Measurements from ENCODE around the gene MFAP4.

MFAP4 gene

GRCh38 chr17:19415806-19416775 lies 29.1 kb upstream of the MFAP4 start:
- no peak overlapping the region for H3K4me3 ChIP-seq (replicated peaks; ENCODE audit: low read depth, low read length)
- no peaks in the 10 kb centered on the region for H3K36me3 ChIP-seq (ENCODE audit: control insufficient read depth, insufficient read depth, low read length)
- H3K27me3 ChIP-seq (replicated peaks; ENCODE audit: control insufficient read depth, insufficient read depth, low read length): peaks cover 3% of the 10 kb centered on the region; the same call in 1 of the 2 replicates
- TF ChIP-seq CTCF (IDR thresholded peaks at IDR 0.05; ENCODE audit: insufficient read depth, low read length, poor library complexity, severe bottlenecking): no peak
- no peak for DNase-seq (ENCODE audit: extremely low read depth, insufficient read length)

- no peak for TF ChIP-seq CTCF (IDR thresholded peaks at IDR 0.05; ENCODE audit: insufficient read depth, low read length, poor library complexity, severe bottlenecking)
- Histone ChIP-seq H3K4me3 (replicated peaks; ENCODE audit: low read depth, low read length) (no peak overlapping the region), H3K36me3 (ENCODE audit: control insufficient read depth, insufficient read depth, low read length) (no peaks in the 10 kb centered on the region), H3K27me3 (replicated peaks; ENCODE audit: control insufficient read depth, insufficient read depth, low read length) (peaks cover 3% of the 10 kb centered on the region; the same call in 1 of the 2 replicates)
- no peak for DNase-seq (ENCODE audit: extremely low read depth, insufficient read length)
Measured at GRCh38 chr17:19415311-19415710, 28.3 kb upstream of the MFAP4 start.

GRCh38 chr17:19414396-19415280 lies 27.6 kb upstream of the MFAP4 start:
- Histone ChIP-seq H3K4me3 (replicated peaks; ENCODE audit: low read depth, low read length) (no peak overlapping the region), H3K27me3 (replicated peaks; ENCODE audit: control insufficient read depth, insufficient read depth, low read length) (peaks cover 3% of the 10 kb centered on the region; the same call in 1 of the 2 replicates), H3K36me3 (ENCODE audit: control insufficient read depth, insufficient read depth, low read length) (no peaks in the 10 kb centered on the region)
- DNase-seq (ENCODE audit: extremely low read depth, insufficient read length): no peak
- no peak for TF ChIP-seq CTCF (IDR thresholded peaks at IDR 0.05; ENCODE audit: insufficient read depth, low read length, poor library complexity, severe bottlenecking)

GRCh38 chr17:19413761-19414160 lies 26.8 kb upstream of the MFAP4 start:
- Histone ChIP-seq H3K36me3 (ENCODE audit: control insufficient read depth, insufficient read depth, low read length) (no peaks in the 10 kb centered on the region), H3K4me3 (replicated peaks; ENCODE audit: low read depth, low read length) (no peak overlapping the region), H3K27me3 (replicated peaks; ENCODE audit: control insufficient read depth, insufficient read depth, low read length) (peaks cover 3% of the 10 kb centered on the region; the same call in 1 of the 2 replicates)
- TF ChIP-seq CTCF (IDR thresholded peaks at IDR 0.05; ENCODE audit: insufficient read depth, low read length, poor library complexity, severe bottlenecking): no peak
- no peak for DNase-seq (ENCODE audit: extremely low read depth, insufficient read length)

- no peak for TF ChIP-seq CTCF (IDR thresholded peaks at IDR 0.05; ENCODE audit: insufficient read depth, low read length, poor library complexity, severe bottlenecking)
- no peak overlapping the region for H3K4me3 ChIP-seq (replicated peaks; ENCODE audit: low read depth, low read length)
- DNase-seq (ENCODE audit: extremely low read depth, insufficient read length): no peak
- no peaks in the 10 kb centered on the region for H3K36me3 ChIP-seq (ENCODE audit: control insufficient read depth, insufficient read depth, low read length)
- peaks cover 3% of the 10 kb centered on the region; the same call in 1 of the 2 replicates for H3K27me3 ChIP-seq (replicated peaks; ENCODE audit: control insufficient read depth, insufficient read depth, low read length)
Measured at GRCh38 chr17:19412984-19413383, 26.0 kb upstream of the MFAP4 start.

Data from GM06990 (cell line).